ENCODE data around the gene TNS3.

DNA sequence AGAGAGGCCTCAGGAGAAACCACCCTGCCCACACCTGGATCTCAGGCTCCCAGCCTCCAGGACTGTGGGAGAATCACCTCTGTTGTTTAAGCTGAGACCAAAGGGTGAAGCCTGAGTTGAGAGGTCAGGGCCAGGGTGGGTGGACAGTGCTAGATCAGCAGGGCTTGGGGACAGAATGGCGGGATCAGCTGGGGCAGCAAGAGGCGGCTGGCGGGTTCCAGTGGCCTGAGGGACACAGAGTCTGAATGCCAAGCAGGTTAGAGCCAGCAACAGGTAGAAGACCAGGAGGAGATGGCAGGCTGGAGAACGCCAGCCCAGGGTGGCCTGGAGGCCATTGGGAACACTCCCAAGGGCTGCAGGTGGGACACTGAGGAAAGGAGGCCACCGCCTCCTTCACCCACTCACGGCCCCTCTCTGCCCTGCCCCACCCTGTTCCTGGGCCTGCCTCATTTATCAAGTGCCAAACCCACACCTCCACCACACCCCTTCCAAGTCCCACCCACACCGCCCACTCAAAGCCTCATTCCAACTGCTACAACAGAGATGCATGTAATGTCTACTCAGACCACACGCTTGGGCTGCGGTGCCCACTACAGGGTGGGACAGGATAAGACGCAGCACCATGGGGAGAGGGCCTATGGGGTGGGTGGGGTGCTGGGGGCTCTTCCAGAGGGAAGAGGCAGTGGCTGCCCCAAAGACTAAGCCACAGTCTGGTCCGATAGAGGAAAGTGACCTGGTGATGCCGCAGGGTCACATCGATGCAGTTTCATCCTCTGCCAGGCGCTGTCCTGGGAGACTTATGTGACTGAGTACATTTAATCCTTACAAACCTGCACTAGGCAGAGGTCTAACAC lies 173.9 kb downstream of the TNS3 start:
- TF ChIP-seq CTCF (IDR thresholded peaks at IDR 0.05), result no peak
- TF ChIP-seq REST (IDR thresholded peaks at IDR 0.05; ENCODE audit: insufficient read depth in 1 of 2, low read depth in 2 of 2, low read length in 1 of 2), result no peak
- TF ChIP-seq POLR2AphosphoS5 (IDR thresholded peaks at IDR 0.05; ENCODE audit: low read depth, low read length), result peak; percentile 21
